ENCODE data around the gene MOB3C.

Gene MOB3C

DNA sequence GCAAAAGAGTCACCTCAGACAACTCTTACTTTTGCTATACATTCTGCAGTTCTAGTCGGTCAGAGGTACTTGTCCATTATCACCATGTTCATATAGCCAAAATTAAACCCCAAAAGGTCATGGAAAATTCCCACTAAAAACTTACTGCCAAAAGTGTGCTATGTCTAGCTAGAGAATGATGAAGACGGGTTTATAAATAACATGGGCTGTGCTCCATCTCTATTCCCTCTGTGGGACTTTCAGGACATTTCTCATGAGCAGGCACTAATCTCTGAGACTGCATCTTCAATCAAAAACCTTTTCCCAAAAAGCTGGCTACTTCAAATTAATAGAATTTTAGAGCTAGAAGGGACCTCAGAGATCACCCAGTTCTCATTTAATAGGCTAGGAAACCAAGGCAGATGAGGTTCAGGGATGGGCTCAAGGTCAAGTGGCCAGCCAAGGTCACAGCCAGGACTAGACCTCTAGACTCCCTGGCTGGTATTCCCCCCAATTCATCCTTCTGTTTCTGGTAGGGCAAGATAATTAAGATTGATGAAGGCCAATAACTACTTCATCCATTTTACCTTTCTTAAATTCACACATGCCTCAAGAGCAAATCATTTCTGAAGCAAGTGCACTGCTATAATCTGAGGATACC, 21.0 kb upstream of the MOB3C start:
- no peak for DNase-seq

- DNase-seq = no peak
These were observed 18.6 kb upstream of the MOB3C start for GRCh38 chr1:46635205-46635604.

DNA sequence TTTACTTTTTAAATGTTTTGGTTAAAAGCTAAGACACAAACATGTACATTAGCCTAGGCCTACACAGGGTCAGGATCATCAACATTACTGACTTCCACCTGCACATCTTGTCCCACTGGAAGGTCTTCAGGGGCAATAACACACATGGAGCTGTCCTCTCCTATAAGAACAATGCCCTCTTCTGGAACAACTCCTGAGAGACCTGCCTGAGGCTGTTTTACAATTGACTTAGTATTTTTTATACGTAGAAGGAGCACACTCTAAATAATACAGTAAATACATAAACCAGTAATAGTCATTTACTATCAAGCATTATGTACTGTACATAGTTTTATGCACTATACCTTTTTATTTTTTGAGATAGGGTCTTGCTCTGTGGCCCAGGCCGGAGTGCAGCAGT, 14.1 kb upstream of the MOB3C start:
- DNase-seq = no peak

GRCh38 chr1:46623743-46624644, 7.4 kb upstream of the MOB3C start:
- DNase-seq = no peak

DNA sequence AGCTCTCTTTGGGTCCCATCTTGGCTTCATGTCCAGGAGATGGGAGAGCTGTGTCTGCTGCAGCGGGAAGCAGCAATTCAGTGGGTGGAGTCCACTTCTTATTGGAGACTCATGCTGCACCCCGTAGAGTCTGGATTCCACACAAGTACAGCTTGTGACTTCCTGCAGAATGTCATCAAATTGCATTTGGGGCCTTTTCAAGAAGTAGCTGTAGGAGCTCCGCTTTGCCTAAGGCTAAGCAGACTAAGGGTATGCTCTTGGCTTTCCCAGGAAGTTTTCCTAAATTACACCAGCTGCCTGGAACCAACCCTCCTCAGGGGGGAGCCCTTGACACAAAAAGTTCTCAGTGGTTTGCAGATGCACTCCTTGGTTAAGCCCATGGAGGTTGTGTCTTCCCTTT, 5.7 kb upstream of the MOB3C start:
- DNase-seq = no peak

DNA sequence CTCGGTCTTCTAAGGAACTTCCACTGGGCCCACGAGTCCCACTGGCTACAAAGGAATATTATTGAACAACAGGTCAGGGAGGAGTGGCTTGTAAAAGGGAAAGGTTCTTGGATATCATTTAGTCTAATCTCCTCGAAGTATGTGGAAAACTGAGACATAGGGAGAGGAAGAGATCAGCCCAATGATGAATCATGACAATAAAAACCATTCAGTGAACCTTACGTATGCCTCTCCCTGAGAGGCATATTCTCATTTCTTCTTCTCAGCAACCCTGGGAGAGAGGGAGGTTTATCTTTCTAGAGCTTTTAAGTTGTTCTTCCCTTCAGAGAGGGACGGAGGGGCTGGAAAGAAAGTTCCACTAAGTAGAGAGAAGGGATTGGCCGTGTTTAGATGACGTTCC, 5.3 kb upstream of the MOB3C start:
- DNase-seq = no peak

GRCh38 chr1:46619656-46620258, 3.1 kb upstream of the MOB3C start:
- no peak for DNase-seq

- no peak for DNase-seq
These were observed 2.3 kb upstream of the MOB3C start for GRCh38 chr1:46618754-46619415.

- no peak for DNase-seq
These were observed 1.2 kb upstream of the MOB3C start for GRCh38 chr1:46617833-46618232.

GRCh38 chr1:46617108-46617800, 643 bp upstream of the MOB3C start:
- no peak for DNase-seq

- peak; percentile 10 for DNase-seq
These were observed 876 bp downstream of the MOB3C start for GRCh38 chr1:46615735-46616134.

DNA sequence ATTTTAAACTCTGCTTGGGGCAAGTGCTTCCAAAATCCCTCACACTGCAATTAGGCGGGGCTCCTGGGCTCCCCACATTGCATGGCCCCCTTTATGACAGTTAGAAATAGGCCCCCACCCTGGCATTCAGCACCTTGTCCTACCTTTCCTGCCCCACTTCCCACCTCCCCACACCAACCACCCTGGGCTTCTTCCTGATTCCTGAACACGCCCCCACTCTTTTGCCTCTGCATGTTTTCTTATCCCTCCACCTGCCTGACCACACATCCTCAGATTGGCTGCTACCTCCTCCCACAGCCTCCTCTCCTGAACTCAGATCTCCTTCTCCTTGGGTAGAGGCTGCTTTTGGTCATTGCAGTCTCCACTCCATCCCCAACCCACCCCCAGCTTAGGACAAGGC, 1.5 kb downstream of the MOB3C start:
- no peak for DNase-seq

DNA sequence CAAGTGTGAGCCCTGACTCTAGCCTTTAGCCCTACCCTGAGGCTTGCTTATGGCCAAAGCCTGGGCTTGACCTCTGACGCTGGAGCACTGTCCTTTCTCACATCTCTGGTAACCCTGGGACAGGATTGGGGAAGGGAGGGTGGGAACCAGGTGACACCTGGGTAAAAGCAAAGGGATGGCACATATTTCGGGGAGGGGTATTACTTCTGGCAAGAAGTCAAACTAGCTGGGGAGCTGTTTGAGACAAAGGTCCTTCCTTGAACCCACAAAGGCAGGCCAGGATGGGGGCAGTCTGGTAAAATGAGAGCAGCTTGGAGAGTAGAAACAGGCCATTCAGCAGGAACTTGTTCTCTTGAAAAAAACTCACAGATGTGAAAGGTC, 2.0 kb downstream of the MOB3C start:
- no peak for DNase-seq

GRCh38 chr1:46613661-46614603, 2.7 kb downstream of the MOB3C start:
- peak; percentile 34 for DNase-seq

- no peak for DNase-seq
These were observed 3.5 kb downstream of the MOB3C start for GRCh38 chr1:46612937-46613660.

- DNase-seq = no peak
These were observed 4.9 kb downstream of the MOB3C start for GRCh38 chr1:46611691-46612221.

GRCh38 chr1:46607345-46608130, 9.1 kb downstream of the MOB3C start:
- DNase-seq = no peak

- no peak for DNase-seq
These were observed 10.2 kb downstream of the MOB3C start for GRCh38 chr1:46606255-46606965.

- DNase-seq = no peak
These were observed 11.4 kb downstream of the MOB3C start for GRCh38 chr1:46605232-46605631.

Data from activated CD4-positive, alpha-beta T cell treated with anti-CD3 and anti-CD28 coated beads, Interleukin-2, Interleukin-6, amounts not matched to agents 100 ng/mL and 50 ng/mL, durations not matched to agents 16 hours and 8 hours (primary cell).